DND-41 (cell line): Measurements from ENCODE around the gene MCRS1.

Experiments
- ATAC-seq: fragments of 200-7000 bp; cut with Tn5 transposase; 3 replicates; pipeline ENCODE4 v1.9.1; 2021; ENCODE audit warnings: low read depth; ENCODE audit not compliant: insufficient read depth
- DNase-seq: peaks from one replicate; pipeline ENCODE4 v3.0.0-alpha.2; 2020
- H2AFZ ChIP-seq: 2 replicates; pipeline ENCODE4 v1.6.0; 2012; ENCODE audit warnings: low read depth, low read length
- H3K27ac ChIP-seq: 2 replicates; pipeline ENCODE4 v1.5.1; 2012; ENCODE audit warnings: low read length, inconsistent platforms
- H3K27me3 ChIP-seq: fragments of 200-600 bp; sonication (generic); 2 replicates; pipeline ENCODE4 v1.6.0; 2012; ENCODE audit warnings: low read length, mild to moderate bottlenecking, inconsistent platforms; ENCODE audit not compliant: insufficient read depth, poor library complexity
- H3K36me3 ChIP-seq: 2 replicates; pipeline ENCODE4 v1.5.1; 2012; ENCODE audit warnings: low read length, inconsistent platforms; ENCODE audit not compliant: insufficient read depth
- H3K4me1 ChIP-seq: 2 replicates; pipeline ENCODE4 v1.5.1; 2012; ENCODE audit warnings: mild to moderate bottlenecking, low read length; ENCODE audit not compliant: insufficient read depth
- H3K4me2 ChIP-seq: 2 replicates; pipeline ENCODE4 v1.6.0; 2012; ENCODE audit warnings: mild to moderate bottlenecking, moderate library complexity, low read length, inconsistent platforms; ENCODE audit not compliant: insufficient read depth
- H3K4me3 ChIP-seq, 2 experiments: fragments of 200-600 bp in 1 of 2; shearing (Covaris generic) in 1 of 2; 2 replicates each; pipeline ENCODE4 v1.5.1; 2012 to 2016; ENCODE audit warnings: inconsistent platforms in 2 of 2, low read length in 2 of 2, mild to moderate bottlenecking in 2 of 2, low read depth in 1 of 2, moderate library complexity in 1 of 2
- H3K79me2 ChIP-seq: 2 replicates; pipeline ENCODE4 v1.6.0; 2012; ENCODE audit warnings: low read length, inconsistent platforms; ENCODE audit not compliant: insufficient read depth
- H3K9ac ChIP-seq: 2 replicates; pipeline ENCODE4 v1.6.0; 2012; ENCODE audit warnings: low read depth, mild to moderate bottlenecking, inconsistent platforms, low read length, moderate library complexity
- H3K9me3 ChIP-seq: 2 replicates; pipeline ENCODE4 v1.5.1; 2012; ENCODE audit warnings: low read length, moderate library complexity, mild to moderate bottlenecking, inconsistent platforms; ENCODE audit not compliant: insufficient read depth, severe bottlenecking
- H4K20me1 ChIP-seq: 2 replicates; pipeline ENCODE4 v1.6.0; 2012; ENCODE audit warnings: low read length; ENCODE audit not compliant: insufficient read depth
- CTCF ChIP-seq: IDR thresholded peaks from 2 replicates; pipeline ENCODE4 v1.5.1; 2012; ENCODE audit warnings: borderline replicate concordance, low read length, moderate library complexity, mild to moderate bottlenecking; ENCODE audit not compliant: poor library complexity, severe bottlenecking; ENCODE audit errors: extremely low read depth
- EZH2 ChIP-seq: IDR thresholded peaks from 3 replicates; pipeline ENCODE4 v1.6.1; 2012; ENCODE audit warnings: borderline replicate concordance, low read depth, mild to moderate bottlenecking, moderate library complexity, low read length, inconsistent platforms; ENCODE audit not compliant: severe bottlenecking

Gene MCRS1

GRCh38 chr12:49543914-49544815, 23.8 kb downstream of the MCRS1 start:
- ATAC-seq (no peak), DNase-seq (no peak)
- Histone ChIP-seq H3K36me3 (no peaks in the 10 kb centered on the region), H3K4me2 (no peak overlapping the region), H4K20me1 (peaks cover 13% of the 10 kb centered on the region), H3K4me1 (peaks cover 6% of the 10 kb centered on the region), H3K4me3 (no peak overlapping the region), H3K27ac (no peak overlapping the region), H3K9me3 (no peaks in the 10 kb centered on the region), H3K79me2 (no peaks in the 10 kb centered on the region), H2AFZ (no peak overlapping the region), H3K9ac (no peak overlapping the region), H3K27me3 (peaks cover 11% of the 10 kb centered on the region)
- TF ChIP-seq EZH2 (no peak), CTCF (no peak)

GRCh38 chr12:49543221-49543913, 24.6 kb downstream of the MCRS1 start:
- no peak for DNase-seq
- no peaks in the 10 kb centered on the region for H3K9me3 ChIP-seq
- H3K4me2 ChIP-seq = no peak overlapping the region
- H3K27me3 ChIP-seq = peaks cover 15% of the 10 kb centered on the region
- no peak overlapping the region for H2AFZ ChIP-seq
- H3K36me3 ChIP-seq = no peaks in the 10 kb centered on the region
- H3K4me3 ChIP-seq = no peak overlapping the region
- H3K4me1 ChIP-seq = peaks cover 13% of the 10 kb centered on the region
- TF ChIP-seq CTCF = no peak
- TF ChIP-seq EZH2 = no peak
- H4K20me1 ChIP-seq = peaks cover 13% of the 10 kb centered on the region
- H3K27ac ChIP-seq = no peak overlapping the region
- H3K9ac ChIP-seq = no peak overlapping the region
- H3K79me2 ChIP-seq = no peaks in the 10 kb centered on the region
- no peak for ATAC-seq

- no peak overlapping the region for H3K4me2 ChIP-seq
- H3K9me3 ChIP-seq = no peaks in the 10 kb centered on the region
- peaks cover 21% of the 10 kb centered on the region for H3K27me3 ChIP-seq
- H3K4me1 ChIP-seq = peaks cover 17% of the 10 kb centered on the region
- H4K20me1 ChIP-seq = peaks cover 15% of the 10 kb centered on the region
- no peak overlapping the region for H3K4me3 ChIP-seq
- no peaks in the 10 kb centered on the region for H3K79me2 ChIP-seq
- H3K9ac ChIP-seq = no peak overlapping the region
- no peaks in the 10 kb centered on the region for H3K36me3 ChIP-seq
- ATAC-seq = no peak
- TF ChIP-seq CTCF = no peak
- TF ChIP-seq EZH2 = no peak
- no peak for DNase-seq
- H2AFZ ChIP-seq = no peak overlapping the region
- H3K27ac ChIP-seq = no peak overlapping the region
These were observed 25.3 kb downstream of the MCRS1 start for GRCh38 chr12:49542592-49543160.
